ENCODE data around the gene MYADM. TPM values are rescaled to one million over a fixed set of nuclear protein-coding genes. Genes with fewer than 3 reads are reported as not detected.

MYADM gene
- total RNA-seq, 2 experiments from 2014 or later: 52.2 to 69.4 TPM

DNA sequence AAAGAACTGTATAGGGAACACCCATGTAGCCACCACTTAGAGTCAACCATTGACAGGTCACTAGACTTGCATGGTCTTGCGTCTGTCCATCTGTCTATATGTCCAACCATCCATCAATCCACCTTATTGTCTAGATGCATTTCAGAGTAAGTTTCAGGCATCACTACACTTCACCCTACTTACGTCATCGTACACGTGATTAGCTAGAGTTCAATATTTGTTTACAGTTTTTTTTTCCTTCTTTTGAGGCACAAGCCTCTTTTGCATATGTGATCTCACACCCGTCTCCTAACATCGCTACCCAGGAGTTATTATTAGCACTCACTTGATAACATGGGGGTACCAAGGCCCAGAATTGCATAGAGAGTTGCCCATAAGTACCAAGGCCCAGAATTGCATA, 48.3 kb downstream of the MYADM start:
- Mint-ChIP-seq H3K4me1 (no peaks in the 10 kb centered on the region), H3K4me3 (no peak overlapping the region), H3K27me3 (peaks cover 11% of the 10 kb centered on the region), H3K27ac (no peak overlapping the region), H3K9me3 (ENCODE audit: low read depth) (no peaks in the 10 kb centered on the region), H3K36me3 (no peaks in the 10 kb centered on the region)
- no peak for DNase-seq
- CTCF ChIA-PET: interaction anchor here (0.7 kb wide), 1 partner anchor 327 kb away, joined by 3 read pairs; no protein-coding TSS in a partner anchor
- no peak for ATAC-seq

DNA sequence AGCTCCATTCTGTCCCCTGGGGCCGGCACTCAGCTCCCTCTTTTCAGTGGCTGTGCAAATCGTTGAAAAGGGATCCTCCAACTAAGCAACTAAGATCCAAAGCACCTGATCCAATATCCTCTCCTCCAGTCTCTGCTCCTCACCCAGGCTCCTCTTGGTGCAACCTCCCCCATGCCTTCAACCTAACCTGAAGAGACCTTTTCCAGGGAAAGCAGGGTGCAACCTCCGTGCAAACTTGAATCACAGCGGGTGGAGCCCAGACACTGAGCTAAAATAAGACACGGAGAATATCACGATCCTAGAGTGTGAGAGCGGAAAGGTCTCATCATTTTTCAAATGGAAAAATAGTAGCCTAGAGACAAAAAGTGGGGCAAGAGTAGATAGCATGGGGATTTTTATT, 49.7 kb downstream of the MYADM start:
- no peaks in the 10 kb centered on the region for H3K4me1 Mint-ChIP-seq
- no peak overlapping the region for H3K4me3 Mint-ChIP-seq
- no peaks in the 10 kb centered on the region for H3K9me3 Mint-ChIP-seq (ENCODE audit: low read depth)
- no peak overlapping the region for H3K27ac Mint-ChIP-seq
- ATAC-seq (no peak), DNase-seq (no peak)
- H3K27me3 Mint-ChIP-seq: peaks cover 1% of the 10 kb centered on the region
- CTCF ChIA-PET: no interaction called here
- H3K36me3 Mint-ChIP-seq: no peaks in the 10 kb centered on the region

Other genes starting within 250 kb of the MYADM start
- gene DPRX, start 235.9 kb upstream of the MYADM start, total RNA-seq: not detected
- gene NLRP12, start 43.6 kb upstream of the MYADM start, total RNA-seq: not detected
- gene PRKCG, start 14.3 kb downstream of the MYADM start, total RNA-seq: not detected
- gene CACNG7, start 41.4 kb downstream of the MYADM start, total RNA-seq: not detected
- not detected for gene CACNG8, start 95.1 kb downstream of the MYADM start, total RNA-seq
- gene CACNG6, start 123.8 kb downstream of the MYADM start, total RNA-seq: not detected
- not detected for gene VSTM1, start 196.0 kb downstream of the MYADM start, total RNA-seq
- not detected for gene TARM1, start 213.5 kb downstream of the MYADM start, total RNA-seq
- under 1 TPM; 0.44 to 0.47 TPM for gene OSCAR, start 232.9 kb downstream of the MYADM start, total RNA-seq
- 100 to 1,000 TPM; 121 to 127 TPM for gene NDUFA3, start 235.0 kb downstream of the MYADM start, total RNA-seq
- 10 to 100 TPM; 49.4 to 50.5 TPM for gene TFPT, start 247.8 kb downstream of the MYADM start, total RNA-seq
- gene PRPF31, start 247.9 kb downstream of the MYADM start, total RNA-seq: 10 to 100 TPM; 63.6 to 89.0 TPM